Neural crest cell (in vitro differentiated cells): ENCODE measurements around the gene THRB. TPM values are rescaled to one million over a fixed set of nuclear protein-coding genes. Genes with fewer than 3 reads are reported as not detected.

Source experiments
- DNase-seq: peaks from one replicate; pipeline ENCODE4 v3.0.0; 2021; ENCODE audit warnings: low read depth, mixed read lengths, low spot score
- H3K27ac Mint-ChIP-seq: one replicate; pipeline ENCODE4 v1.8.0; 2021; ENCODE audit warnings: mild to moderate bottlenecking, mixed read lengths; ENCODE audit not compliant: unreplicated experiment
- H3K27me3 Mint-ChIP-seq: 2 replicates; pipeline ENCODE4 v1.8.0; 2021; ENCODE audit warnings: low read depth, mild to moderate bottlenecking, mixed read lengths
- H3K36me3 Mint-ChIP-seq: 2 replicates; pipeline ENCODE4 v1.8.0; 2021; ENCODE audit warnings: low read depth, mild to moderate bottlenecking, mixed read lengths
- H3K4me1 Mint-ChIP-seq: 2 replicates; pipeline ENCODE4 v1.8.0; 2021; ENCODE audit warnings: mixed read lengths
- H3K4me3 Mint-ChIP-seq: one replicate; pipeline ENCODE4 v1.8.0; 2021; ENCODE audit warnings: mild to moderate bottlenecking, mixed read lengths
- H3K9me3 Mint-ChIP-seq: 2 replicates; pipeline ENCODE4 v1.8.0; 2021; ENCODE audit warnings: mixed read lengths
- CTCF ChIP-seq: fragments of 200-600 bp; sonication (generic); conservative IDR thresholded peaks from 2 replicates; pipeline ENCODE4 v1.5.0; 2021; ENCODE audit warnings: antibody characterized with exemption, mild to moderate bottlenecking
- total RNA-seq: library from RNA; stranded (reverse); gene quantifications from 2 replicates; pipeline ENCODE4 v1.2.1, GENCODE V29; 2021

Gene THRB
- total RNA-seq, 1 donor from 2014 or later, result 0.65 TPM

- Mint-ChIP-seq H3K27me3 (no peaks in the 10 kb centered on the region), H3K4me3 (no peak overlapping the region), H3K4me1 (no peaks in the 10 kb centered on the region), H3K36me3 (no peaks in the 10 kb centered on the region), H3K27ac (no peak overlapping the region), H3K9me3 (no peaks in the 10 kb centered on the region)
- DNase-seq, result no peak
- TF ChIP-seq CTCF, result no peak
Observed at GRCh38 chr3:24310887-24311286, 183.8 kb downstream of the THRB start.

- no peak overlapping the region for H3K27ac Mint-ChIP-seq
- no peak for TF ChIP-seq CTCF
- H3K36me3 Mint-ChIP-seq, result no peaks in the 10 kb centered on the region
- DNase-seq, result no peak
- H3K4me1 Mint-ChIP-seq, result no peaks in the 10 kb centered on the region
- no peak overlapping the region for H3K4me3 Mint-ChIP-seq
- H3K27me3 Mint-ChIP-seq, result no peaks in the 10 kb centered on the region
- H3K9me3 Mint-ChIP-seq, result no peaks in the 10 kb centered on the region
Observed at GRCh38 chr3:24306518-24306917, 188.1 kb downstream of the THRB start.

DNA sequence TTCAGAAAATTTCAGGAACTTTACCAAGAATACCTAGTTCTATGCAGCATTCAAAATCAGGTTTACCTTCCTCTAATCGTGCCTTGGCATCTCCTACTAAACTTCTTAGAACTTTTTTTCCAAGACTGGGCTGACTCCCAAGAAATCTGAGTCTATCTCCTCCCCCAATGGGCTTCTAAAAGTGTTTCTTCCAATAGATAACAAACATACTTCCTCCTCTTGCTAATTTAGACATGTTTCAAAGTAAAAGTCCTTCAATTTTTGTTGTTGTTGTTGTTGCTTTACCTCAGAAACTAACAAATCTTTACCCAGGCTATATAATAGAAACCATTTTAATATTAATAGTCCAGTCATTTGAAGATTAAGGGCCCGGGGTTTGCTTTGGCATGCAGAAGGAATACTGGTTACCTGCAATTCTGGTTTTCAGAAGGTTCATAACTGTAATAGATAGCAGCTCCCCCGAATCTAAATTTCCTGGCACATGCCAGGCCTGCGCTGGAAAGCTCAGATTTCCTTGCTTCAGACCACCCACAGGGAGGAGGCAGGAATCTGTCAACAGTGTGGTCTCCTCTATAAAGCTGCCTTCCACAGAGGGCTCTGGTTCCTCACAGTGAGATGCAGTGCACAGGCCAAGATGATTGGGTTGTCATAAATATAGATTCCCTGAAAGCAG, 188.7 kb downstream of the THRB start:
- H3K4me3 Mint-ChIP-seq, result no peak overlapping the region
- H3K4me1 Mint-ChIP-seq, result no peaks in the 10 kb centered on the region
- no peaks in the 10 kb centered on the region for H3K9me3 Mint-ChIP-seq
- no peak overlapping the region for H3K27ac Mint-ChIP-seq
- no peaks in the 10 kb centered on the region for H3K27me3 Mint-ChIP-seq
- TF ChIP-seq CTCF, result no peak
- DNase-seq, result no peak
- no peaks in the 10 kb centered on the region for H3K36me3 Mint-ChIP-seq

GRCh38 chr3:24303057-24303754, 191.4 kb downstream of the THRB start:
- Mint-ChIP-seq H3K4me3 (no peak overlapping the region), H3K36me3 (no peaks in the 10 kb centered on the region)
- no peak for TF ChIP-seq CTCF

GRCh38 chr3:24302396-24302795, 192.3 kb downstream of the THRB start:
- no peaks in the 10 kb centered on the region for H3K4me1 Mint-ChIP-seq
- no peak for TF ChIP-seq CTCF
- no peaks in the 10 kb centered on the region for H3K27me3 Mint-ChIP-seq
- H3K36me3 Mint-ChIP-seq, result no peaks in the 10 kb centered on the region
- H3K27ac Mint-ChIP-seq, result no peak overlapping the region
- H3K9me3 Mint-ChIP-seq, result no peaks in the 10 kb centered on the region
- H3K4me3 Mint-ChIP-seq, result no peak overlapping the region
- DNase-seq, result no peak

More at GRCh38 chr3:24303057-24303754, 191.4 kb downstream of the THRB start:
- Mint-ChIP-seq H3K9me3 (no peaks in the 10 kb centered on the region), H3K27ac (no peak overlapping the region), H3K4me1 (no peaks in the 10 kb centered on the region), H3K27me3 (no peaks in the 10 kb centered on the region)
- no peak for DNase-seq
